ENCODE data around the gene GPC3.
"Not testable (repeated sequence)": the region's sequence is repeated elsewhere in the genome, so short reads cannot be mapped to it uniquely, and the experiment has no call there.

The GPC3 gene

GRCh38 chrX:133745349-133745748 lies 240.0 kb downstream of the GPC3 start:
- no peak for DNase-seq

- no peak for DNase-seq
Observed at GRCh38 chrX:133742602-133743305, 242.6 kb downstream of the GPC3 start.

DNA sequence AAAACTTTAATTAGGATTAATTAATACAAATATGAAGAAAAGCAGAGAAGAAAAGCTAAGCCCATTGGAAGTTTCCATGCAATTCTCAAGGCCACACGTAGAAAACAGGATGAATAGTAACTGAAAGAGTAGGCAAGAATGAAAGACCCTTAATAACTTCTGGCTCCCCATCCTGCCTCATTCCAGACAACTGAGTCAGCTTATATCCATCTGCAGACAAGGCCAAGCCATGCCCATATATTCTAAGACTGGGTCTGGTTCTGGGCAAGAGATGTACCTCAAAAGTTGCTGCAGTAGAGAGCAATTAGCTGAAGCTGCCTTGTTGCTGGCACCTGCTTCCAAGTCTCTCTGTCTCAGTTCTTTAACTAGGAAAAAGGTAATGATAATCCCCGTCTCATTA lies 244.1 kb downstream of the GPC3 start:
- no peak for DNase-seq

- no peak for DNase-seq
Observed at GRCh38 chrX:133726642-133727041, 258.8 kb downstream of the GPC3 start.

DNA sequence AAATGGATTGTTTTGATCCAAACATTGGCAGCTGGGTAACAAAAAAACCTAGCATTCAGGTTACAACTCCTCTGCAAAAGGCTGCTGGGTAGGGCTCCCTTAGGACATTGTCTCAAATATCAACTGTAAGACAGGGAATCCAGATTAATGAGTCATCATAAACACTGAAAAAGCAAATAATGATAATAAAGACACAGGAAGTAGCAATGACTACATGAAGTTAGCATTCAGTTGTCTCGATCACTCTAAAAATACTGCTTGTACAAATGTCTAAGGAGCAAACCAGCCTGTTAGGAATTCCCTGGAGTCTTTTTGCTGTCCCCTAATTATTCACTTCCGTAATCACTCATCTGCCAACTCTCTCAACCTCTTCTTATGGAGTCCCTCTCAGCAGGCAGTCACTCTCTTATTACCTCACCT lies 259.2 kb downstream of the GPC3 start:
- DNase-seq: no peak

GRCh38 chrX:133723930-133724329 lies 261.5 kb downstream of the GPC3 start:
- DNase-seq: no peak

DNA sequence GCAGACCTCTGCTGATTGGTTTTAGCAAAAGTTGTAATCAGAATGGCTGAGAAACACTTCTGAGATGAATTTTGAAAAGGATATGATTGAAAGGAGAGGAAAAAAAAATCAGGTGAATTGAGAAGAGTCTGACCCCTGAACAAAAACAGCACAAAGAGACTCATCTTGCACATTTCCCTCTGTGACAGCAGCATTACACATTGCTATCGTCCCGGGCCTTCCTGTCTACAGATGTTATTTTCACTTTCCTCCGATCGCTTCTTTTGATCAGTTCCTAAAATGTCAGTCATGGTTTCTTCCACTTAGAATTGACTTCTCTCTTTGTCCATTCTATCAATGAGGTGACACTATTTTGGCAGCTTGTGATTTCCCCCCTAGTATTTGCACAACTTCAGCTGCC lies 262.6 kb downstream of the GPC3 start:
- no peak for DNase-seq

- not testable (repeated sequence) for DNase-seq
Observed at GRCh38 chrX:133720269-133720668, 265.1 kb downstream of the GPC3 start.

- DNase-seq: no peak
Observed at GRCh38 chrX:133715715-133716114, 269.7 kb downstream of the GPC3 start.

- no peak for DNase-seq
Observed at GRCh38 chrX:133709501-133709900, 275.9 kb downstream of the GPC3 start.

DNA sequence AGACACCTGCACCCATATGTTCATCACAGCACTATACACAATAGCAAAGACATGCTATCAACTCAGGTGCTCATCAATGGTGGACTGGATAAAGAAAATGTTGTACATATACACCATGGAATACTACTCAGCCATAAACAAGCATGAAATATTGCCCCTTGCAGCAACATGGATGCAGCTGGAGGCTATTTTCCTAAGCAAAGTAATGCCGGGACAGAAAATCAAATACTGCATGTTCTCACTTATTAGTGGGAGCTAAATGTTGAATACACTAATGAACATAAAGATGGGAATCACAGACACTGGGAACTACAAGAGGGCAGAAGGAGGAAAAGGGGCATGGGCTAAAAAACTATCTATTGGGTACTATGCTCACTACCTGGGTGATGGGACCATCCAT lies 278.5 kb downstream of the GPC3 start:
- no peak for DNase-seq

DNA sequence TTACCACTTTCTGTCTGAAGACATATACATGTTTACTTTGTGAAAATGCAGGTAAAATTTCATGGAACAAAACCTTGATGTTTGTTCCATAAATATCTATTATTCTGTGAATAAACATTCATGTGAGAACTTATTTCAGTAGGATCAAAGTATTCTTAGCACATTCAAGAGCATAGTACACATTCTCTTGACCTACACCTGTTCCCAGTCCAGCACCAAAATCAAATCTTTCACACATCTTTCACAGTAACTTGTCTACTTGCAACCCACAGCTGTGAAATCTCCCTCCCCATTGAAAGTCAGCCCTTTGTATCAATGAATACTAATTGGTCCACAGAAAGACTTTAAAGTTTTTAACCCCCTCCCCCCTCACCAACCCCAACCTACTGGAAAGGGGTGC lies 283.2 kb downstream of the GPC3 start:
- DNase-seq: no peak

GRCh38 chrX:133699023-133699728 lies 286.2 kb downstream of the GPC3 start:
- DNase-seq: no peak

DNA sequence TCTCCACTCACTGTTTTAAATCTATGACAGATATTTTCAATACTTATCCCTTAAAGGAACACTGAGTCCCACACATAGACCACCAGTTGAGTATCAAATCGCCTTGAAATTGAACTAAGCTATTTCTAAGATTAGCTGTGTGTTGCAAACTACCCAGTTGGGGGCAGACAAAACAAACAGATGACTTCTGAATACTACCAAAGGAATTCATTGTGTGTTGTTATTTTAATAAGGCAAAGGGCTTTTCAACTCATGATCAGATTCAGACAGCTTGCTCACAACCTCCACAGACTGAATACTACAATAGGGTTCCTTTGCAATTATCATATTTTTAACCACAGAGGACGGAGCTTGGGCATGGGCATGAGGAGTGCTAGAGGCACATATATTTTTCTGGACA lies 287.1 kb downstream of the GPC3 start:
- no peak for DNase-seq

GRCh38 chrX:133697656-133698055 lies 287.7 kb downstream of the GPC3 start:
- no peak for DNase-seq

DNA sequence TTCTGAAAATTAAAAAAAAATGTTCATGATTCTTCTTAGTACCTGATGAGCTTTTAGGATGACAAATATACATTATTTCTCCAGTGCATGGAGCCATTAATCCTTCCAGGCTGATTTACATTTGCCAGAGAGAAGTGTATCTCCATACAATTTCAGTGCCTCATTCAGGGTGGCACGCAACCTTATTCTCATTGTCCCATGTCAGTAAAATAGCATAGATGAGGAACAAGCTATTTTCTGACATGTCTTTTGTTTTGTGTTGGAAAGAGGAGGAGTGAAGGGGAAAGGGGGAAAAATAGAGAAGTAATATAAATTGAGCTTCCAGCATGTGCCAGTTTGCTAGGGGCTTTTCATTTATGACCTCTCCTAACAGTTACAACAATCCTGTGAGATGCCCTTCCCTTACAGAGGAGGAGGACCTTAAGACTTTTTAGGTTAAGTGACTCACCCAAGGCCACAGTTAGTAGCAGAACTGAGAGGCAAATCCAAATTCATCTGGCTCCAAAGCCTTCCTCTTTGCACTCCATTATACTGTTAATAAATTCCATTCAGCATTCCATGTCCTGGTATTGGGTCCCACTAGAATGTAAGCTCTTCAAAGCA lies 295.3 kb downstream of the GPC3 start:
- DNase-seq: no peak

GRCh38 chrX:133685822-133686221 lies 299.6 kb downstream of the GPC3 start:
- DNase-seq: peak; percentile 85

DNA sequence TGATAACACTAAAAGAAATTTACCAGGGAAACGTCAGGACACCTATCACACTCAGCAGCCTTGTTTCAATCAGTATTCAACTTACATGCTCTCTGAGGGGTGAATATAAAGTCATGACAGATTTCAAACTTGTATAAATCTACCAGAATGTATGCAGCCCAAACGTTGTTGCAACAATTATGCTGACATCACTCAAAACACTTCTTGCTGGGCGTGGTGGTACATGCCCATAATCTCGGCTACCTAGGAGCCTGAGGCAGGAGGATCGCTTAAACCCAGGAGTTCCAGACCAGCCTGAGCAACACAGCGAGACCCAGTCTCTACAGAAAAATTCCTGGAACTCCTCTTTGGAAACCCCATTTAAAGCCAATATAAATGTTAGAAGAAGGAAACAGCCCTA lies 303.5 kb downstream of the GPC3 start:
- no peak for DNase-seq

DNA sequence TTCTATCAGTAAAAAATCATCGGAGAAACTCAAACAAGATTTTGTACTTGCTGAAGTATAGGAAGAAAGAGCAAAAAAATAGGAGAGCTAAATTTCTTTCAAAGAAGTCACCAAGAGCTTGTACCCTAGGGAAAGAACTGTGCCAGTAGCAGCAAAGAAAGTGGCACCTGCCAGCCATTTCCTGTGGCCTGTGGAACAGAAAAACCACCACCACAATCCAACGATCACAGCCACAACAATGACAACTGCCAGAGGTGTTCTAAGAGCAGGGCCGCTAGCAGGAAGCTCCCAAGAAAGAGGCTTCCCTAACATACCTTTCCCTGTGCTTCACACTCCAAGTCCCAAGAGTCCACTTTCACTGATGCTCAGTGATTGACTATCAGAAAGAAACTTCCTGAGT lies 304.0 kb downstream of the GPC3 start:
- no peak for DNase-seq

DNA sequence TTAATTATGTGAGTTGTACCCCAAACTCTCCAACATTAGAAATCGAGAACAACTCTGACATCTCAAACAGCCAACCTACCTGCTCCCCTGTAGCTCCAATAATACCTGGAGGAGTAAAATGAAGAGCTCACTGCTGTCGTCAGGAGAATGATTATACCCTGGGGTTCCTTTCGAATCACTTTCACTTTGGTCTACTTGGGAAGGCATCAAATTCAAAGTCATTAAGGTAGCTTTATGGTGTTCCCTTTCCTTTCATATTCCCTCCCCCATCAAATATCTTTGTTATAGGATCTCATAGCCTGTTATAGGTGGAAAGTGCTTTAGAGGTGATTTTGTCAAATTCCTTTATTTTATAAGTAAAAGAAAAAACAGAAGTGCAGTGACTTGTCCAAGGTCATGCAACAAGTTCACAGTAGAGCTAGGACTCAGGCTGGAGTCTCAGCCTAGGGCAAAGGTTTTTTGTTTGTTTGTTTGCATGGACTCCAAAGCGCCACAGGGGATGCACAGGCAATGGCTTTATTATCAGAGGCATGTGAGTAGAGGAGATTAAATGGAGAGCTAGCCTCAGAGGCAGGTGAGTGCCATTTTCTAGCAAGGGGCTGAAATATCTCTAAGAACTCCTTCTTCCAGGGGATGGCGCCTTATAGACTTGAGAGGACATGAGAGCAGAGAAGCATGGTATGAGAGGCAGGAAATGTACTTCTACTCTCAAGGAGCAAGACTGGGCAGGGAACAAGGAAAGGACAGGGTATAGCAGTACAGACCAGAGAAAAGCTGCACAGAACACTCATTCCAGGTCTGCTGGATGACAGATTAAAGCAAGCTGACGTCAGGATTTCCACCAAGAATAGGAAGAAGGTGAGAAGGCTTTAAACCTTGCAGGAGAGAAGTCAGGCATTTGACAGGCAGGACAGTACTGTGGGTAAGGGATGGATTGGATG lies 308.0 kb downstream of the GPC3 start:
- no peak for DNase-seq

DNA sequence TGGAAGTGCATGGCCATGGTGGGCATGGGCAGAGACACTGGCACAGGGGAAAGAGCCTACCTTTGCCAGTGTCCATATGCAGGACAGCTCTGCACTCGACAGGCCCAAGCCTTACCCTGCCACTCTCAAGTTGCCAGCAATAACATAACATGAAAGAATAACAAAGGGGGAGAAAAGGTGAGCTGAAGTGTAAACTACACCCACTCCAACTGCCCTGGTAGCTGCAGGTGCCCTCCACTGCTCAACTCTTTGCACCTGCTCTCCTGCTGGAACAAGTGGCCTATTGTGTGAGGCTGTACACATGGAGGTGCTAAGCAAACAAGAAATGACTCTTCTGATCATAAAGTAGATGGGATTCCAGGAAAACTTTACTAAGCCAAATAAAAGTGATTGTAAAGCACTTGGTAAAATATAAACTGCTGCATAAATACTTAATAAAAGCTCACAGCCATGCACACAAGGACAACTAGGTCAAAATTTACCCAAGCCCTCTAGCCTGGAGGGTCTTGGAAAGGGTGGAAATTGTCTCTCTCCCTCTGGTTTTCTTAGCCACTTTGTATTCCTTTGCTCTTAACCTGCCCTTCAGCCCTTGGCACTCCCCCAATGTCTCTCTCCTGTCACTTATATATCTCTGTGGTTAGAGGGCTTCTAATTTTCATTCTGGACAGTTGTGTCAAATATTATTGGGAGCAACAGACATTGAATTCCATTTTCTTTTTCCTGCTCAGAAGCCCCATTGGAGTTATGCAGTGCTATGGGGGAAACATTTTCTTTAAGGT lies 308.9 kb downstream of the GPC3 start:
- no peak for DNase-seq

DNA sequence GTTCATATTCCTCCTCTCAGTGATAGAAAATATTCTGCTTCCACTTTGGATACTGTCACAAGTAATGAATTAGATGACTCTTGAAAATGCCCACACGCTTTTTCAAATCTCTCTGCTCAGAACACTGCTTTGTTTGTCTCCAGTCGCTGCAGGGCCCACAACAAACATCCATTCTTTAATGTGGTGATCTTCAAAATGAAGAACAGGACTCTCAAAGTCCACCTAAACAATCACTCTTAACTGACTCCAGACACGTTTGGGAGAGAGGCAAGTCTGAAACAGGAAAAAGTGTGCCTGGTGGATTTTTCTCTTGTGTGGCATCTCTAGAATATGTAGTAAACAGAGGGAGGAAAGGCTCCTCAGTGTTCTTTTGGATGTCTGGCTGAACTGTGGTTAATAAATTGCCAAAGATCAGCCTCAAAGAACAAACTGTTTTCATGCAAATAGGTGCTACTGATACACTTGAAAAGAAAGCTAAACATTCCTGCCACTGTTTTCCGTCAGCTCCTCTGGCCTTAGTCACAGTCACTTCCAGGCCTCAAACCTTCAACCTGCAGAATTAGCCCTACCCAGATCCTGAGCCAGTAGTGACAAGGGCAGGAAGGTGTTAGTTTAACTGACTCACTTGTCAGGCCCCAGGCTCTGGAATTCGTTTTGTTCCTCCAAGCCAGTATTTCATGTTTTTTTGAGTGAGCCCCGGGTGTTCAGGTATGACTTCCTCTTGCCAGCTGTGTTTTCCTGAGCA lies 310.5 kb downstream of the GPC3 start:
- no peak for DNase-seq

Data from NCI-H82 (cell line).